ENCODE results near the gene KLK7. TPM values are rescaled to one million over a fixed set of nuclear protein-coding genes. Genes with fewer than 3 reads are reported as not detected.

Gene KLK7
- total RNA-seq, 3 donors from 2014 or later: not detected

- ATAC-seq (peak; percentile 60), DNase-seq (no peak)
- H3K36me3 ChIP-seq (ENCODE audit: low read depth): no peaks in the 10 kb centered on the region
- no peaks in the 10 kb centered on the region for H3K4me1 ChIP-seq (ENCODE audit: low read depth)
- TF ChIP-seq CTCF (IDR thresholded peaks at IDR 0.05): no peak
- H3K9me3 ChIP-seq: no peaks in the 10 kb centered on the region
- intact Hi-C loops (cut with DNase I, micrococcal nuclease): no loop called here
- no peak overlapping the region for H3K4me3 ChIP-seq
These were observed 51.6 kb downstream of the KLK7 start for GRCh38 chr19:50932018-50932689.

- ATAC-seq: no peak
- no peak for TF ChIP-seq CTCF (IDR thresholded peaks at IDR 0.05)
- DNase-seq: no peak
- intact Hi-C loops (cut with DNase I, micrococcal nuclease): no loop called here
- no peak overlapping the region for H3K4me3 ChIP-seq
- no peaks in the 10 kb centered on the region for H3K9me3 ChIP-seq
- H3K4me1 ChIP-seq (ENCODE audit: low read depth): no peaks in the 10 kb centered on the region
- H3K36me3 ChIP-seq (ENCODE audit: low read depth): no peaks in the 10 kb centered on the region
These were observed 52.7 kb downstream of the KLK7 start for GRCh38 chr19:50931023-50931422.

GRCh38 chr19:50928831-50929230 is 54.9 kb downstream of the KLK7 start:
- DNase-seq (no peak), ATAC-seq (peak; percentile 40)
- H3K36me3 ChIP-seq (ENCODE audit: low read depth): no peaks in the 10 kb centered on the region
- no peaks in the 10 kb centered on the region for H3K9me3 ChIP-seq
- TF ChIP-seq CTCF (IDR thresholded peaks at IDR 0.05): no peak
- no peak overlapping the region for H3K4me3 ChIP-seq
- H3K4me1 ChIP-seq (ENCODE audit: low read depth): no peaks in the 10 kb centered on the region
- intact Hi-C loops (cut with DNase I, micrococcal nuclease): no loop called here

Other genes starting within 250 kb of the KLK7 start
- not detected for gene GPR32, start 213.5 kb downstream of the KLK7 start, total RNA-seq
- not detected for gene ACP4, start 193.5 kb downstream of the KLK7 start, total RNA-seq
- gene KLK1, start 160.1 kb downstream of the KLK7 start, total RNA-seq: 100 to 1,000 TPM in 1 of 3 donors, 10 to 100 TPM in 2; 29.3 to 130 (median 80.6) TPM
- gene KLK15, start 150.3 kb downstream of the KLK7 start, total RNA-seq: 1 to 10 TPM in 2 of 3 donors, under 1 TPM in 1; 0.92 to 3.3 (median 2.3) TPM
- 1 to 10 TPM; 3.7 to 9.0 (median 4.8) TPM for gene KLK3, start 129.0 kb downstream of the KLK7 start, total RNA-seq
- under 1 TPM in 1 of 3 donors, not detected in 2; 0.43 TPM for gene KLK2, start 110.5 kb downstream of the KLK7 start, total RNA-seq
- 1 to 10 TPM; 1.1 to 3.4 (median 1.4) TPM for gene KLK4, start 72.5 kb downstream of the KLK7 start, total RNA-seq
- not detected for gene KLK5, start 30.9 kb downstream of the KLK7 start, total RNA-seq
- not detected for gene KLK6, start 14.3 kb downstream of the KLK7 start, total RNA-seq
- gene KLK8, start 17.7 kb upstream of the KLK7 start, total RNA-seq: not detected
- under 1 TPM; 0.58 to 0.93 (median 0.76) TPM for gene KLK10, start 35.8 kb upstream of the KLK7 start, total RNA-seq
- 1 to 10 TPM in 1 of 3 donors, under 1 TPM in 2; 0.38 to 1.0 (median 0.72) TPM for gene KLK11, start 42.7 kb upstream of the KLK7 start, total RNA-seq
- 1 to 10 TPM in 1 of 3 donors, not detected in 2; 1.0 TPM for gene KLK12, start 51.1 kb upstream of the KLK7 start, total RNA-seq
- gene KLK13, start 81.2 kb upstream of the KLK7 start, total RNA-seq: 1 to 10 TPM in 1 of 3 donors, under 1 TPM in 2; 0.22 to 2.7 (median 0.84) TPM
- gene KLK14, start 99.0 kb upstream of the KLK7 start, total RNA-seq: under 1 TPM in 1 of 3 donors, not detected in 2; 0.41 TPM
- 1 to 10 TPM; 4.3 to 8.1 (median 4.8) TPM for gene CTU1, start 124.5 kb upstream of the KLK7 start, total RNA-seq
- gene SIGLEC9, start 141.0 kb upstream of the KLK7 start, total RNA-seq: 1 to 10 TPM; 1.4 to 3.8 (median 3.2) TPM
- gene SIGLEC7, start 158.4 kb upstream of the KLK7 start, total RNA-seq: 1 to 10 TPM; 1.2 to 2.5 (median 1.4) TPM
- 1 to 10 TPM; 1.0 to 6.9 (median 6.9) TPM for gene CD33, start 241.2 kb upstream of the KLK7 start, total RNA-seq